Measurements from ENCODE around the gene ZNF414. TPM values are rescaled to one million over a fixed set of nuclear protein-coding genes. Genes with fewer than 3 reads are reported as not detected.

The ZNF414 gene
- total and polyA plus RNA-seq, 10 of the 15 experiments (the other 5 are each of a cell fraction or from before 2014, with no cell fraction given), result 0.16 to 23.7 (median 5.3) TPM; not detected in 1

- TF ChIP-seq NFYA (IDR thresholded peaks at IDR 0.05; ENCODE audit: borderline replicate concordance, low read depth, low read length) (no peak), ZBTB4 (CRISPR knock-in tag; IDR thresholded peaks at IDR 0.05) (no peak), NKRF (conservative IDR thresholded peaks at IDR 0.05) (no peak), BMI1 (IDR thresholded peaks at IDR 0.05; ENCODE audit: borderline replicate concordance) (no peak), BHLHE40 (IDR thresholded peaks at IDR 0.05; ENCODE audit: borderline replicate concordance in 1 of 2, low read depth in 2 of 2, low read length in 1 of 2) (no peak), CEBPZ (IDR thresholded peaks at IDR 0.05; ENCODE audit: low read depth, low read length) (no peak), CHD2 (IDR thresholded peaks at IDR 0.05; ENCODE audit: borderline replicate concordance, low read depth, low read length) (no peak)
Observed at GRCh38 chr19:8510589-8511115, 3.3 kb downstream of the ZNF414 start (continued).

Measured in GM12878 (cell line).